Cardiac fibroblast (primary cell): ENCODE measurements around the gene KRTAP10-1.
"Not testable (repeated sequence)": the region's sequence is repeated elsewhere in the genome, so short reads cannot be mapped to it uniquely, and the experiment has no call there.

Experiments used
- DNase-seq, 2 donors: peaks; one replicate each; pipeline versions ENCODE4 v3.0.0 to v3.0.0-alpha.2; 2010; ENCODE audit warnings: low read depth in 2 of 2
- H3K4me3 ChIP-seq, 2 donors: replicated peaks in 1 of 2; 1 replicate in 1 of 2; 2 replicates in 1 of 2; pipeline ENCODE4 v1.5.1; 2011; ENCODE audit warnings: low read depth in 2 of 2, low read length in 2 of 2, mild to moderate bottlenecking in 2 of 2, moderate library complexity in 1 of 2
- CTCF ChIP-seq: IDR thresholded peaks from one replicate; pipeline ENCODE4 v1.5.1; 2011; ENCODE audit warnings: low read depth, mild to moderate bottlenecking, low read length, inconsistent platforms

Gene KRTAP10-1

GRCh38 chr21:44581158-44581557, 41.2 kb upstream of the KRTAP10-1 start:
- DNase-seq: no peak
- no peak overlapping the region for H3K4me3 ChIP-seq
- TF ChIP-seq CTCF: no peak

GRCh38 chr21:44580231-44580821, 40.3 kb upstream of the KRTAP10-1 start, which contains the start of gene KRTAP10-5:
KRTAP10-5 (minus strand) TSS chr21:44580604; CDS start chr21:44580578, 26 bp downstream.
- DNase-seq, H3K4me3 ChIP-seq: not testable (repeated sequence)

GRCh38 chr21:44579833-44580144, 39.8 kb upstream of the KRTAP10-1 start:
- no peak overlapping the region for H3K4me3 ChIP-seq
- DNase-seq: no peak
- no peak for TF ChIP-seq CTCF

- no peak for DNase-seq
- H3K4me3 ChIP-seq: no peak overlapping the region
- TF ChIP-seq CTCF: no peak
Observed at GRCh38 chr21:44579056-44579832, 39.2 kb upstream of the KRTAP10-1 start.

GRCh38 chr21:44578371-44579055, 38.5 kb upstream of the KRTAP10-1 start:
- no peak overlapping the region for H3K4me3 ChIP-seq
- DNase-seq: no peak
- no peak for TF ChIP-seq CTCF

GRCh38 chr21:44576025-44576420, 36.0 kb upstream of the KRTAP10-1 start:
- no peak overlapping the region for H3K4me3 ChIP-seq
- TF ChIP-seq CTCF: no peak
- no peak for DNase-seq

- TF ChIP-seq CTCF: no peak
- DNase-seq: no peak
Observed at GRCh38 chr21:44575307-44576024, 35.5 kb upstream of the KRTAP10-1 start.

More at GRCh38 chr21:44575307-44576024, 35.5 kb upstream of the KRTAP10-1 start:
- H3K4me3 ChIP-seq: no peak overlapping the region
